GM06990 (cell line): ENCODE measurements around the gene AFG1L.
"Not testable (repeated sequence)": the region's sequence is repeated elsewhere in the genome, so short reads cannot be mapped to it uniquely, and the experiment has no call there.

Source experiments
- DNase-seq: peaks from one replicate; pipeline ENCODE4 v3.0.0-alpha.2; 2011; ENCODE audit not compliant: insufficient read length; ENCODE audit errors: extremely low read depth
- H3K27me3 ChIP-seq: replicated peaks from 2 replicates; pipeline ENCODE4 v1.6.0; 2011; ENCODE audit warnings: low read length; ENCODE audit not compliant: control insufficient read depth, insufficient read depth
- H3K36me3 ChIP-seq: 2 replicates; pipeline ENCODE4 v1.5.1; 2011; ENCODE audit warnings: low read length; ENCODE audit not compliant: control insufficient read depth, insufficient read depth
- H3K4me3 ChIP-seq: replicated peaks from 2 replicates; pipeline ENCODE4 v1.5.1; 2011; ENCODE audit warnings: low read depth, mild to moderate bottlenecking, control low read depth, low read length
- TF ChIP-seq, protein P1 (sequence below): IDR thresholded peaks from 2 replicates; pipeline ENCODE4 v1.5.1; 2011; ENCODE audit warnings: low read length, control low read depth, mild to moderate bottlenecking, inconsistent platforms; ENCODE audit not compliant: insufficient read depth, poor library complexity, severe bottlenecking

AFG1L gene

DNA sequence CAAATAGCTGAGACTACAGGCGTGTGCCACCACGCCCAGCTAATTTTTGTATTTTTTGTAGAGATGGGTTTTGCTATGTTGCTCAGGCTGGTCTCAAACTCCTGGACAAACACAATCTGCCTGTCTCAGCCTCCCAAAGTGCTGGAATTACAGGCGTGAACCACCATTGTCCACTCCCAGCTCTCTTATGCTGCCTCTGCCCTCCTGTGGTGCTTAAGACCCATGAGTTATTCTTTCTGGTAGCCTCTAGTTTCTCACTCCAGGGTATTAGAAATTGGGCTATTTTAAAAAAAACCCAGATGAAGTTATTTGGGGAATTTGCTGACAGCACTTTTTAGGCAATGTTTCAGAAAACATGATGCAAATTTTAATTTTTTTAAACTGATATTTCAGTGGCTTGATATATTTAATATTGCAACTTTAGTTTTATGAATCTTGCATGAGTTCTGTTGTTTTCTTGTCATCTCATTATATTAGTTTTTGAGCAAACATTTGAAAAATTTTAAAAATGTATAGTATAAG lies 151.8 kb downstream of the AFG1L start:
- Histone ChIP-seq H3K36me3 (no peaks in the 10 kb centered on the region), H3K27me3 (no peaks in the 10 kb centered on the region; the same call in 1 of the 2 replicates), H3K4me3 (no peak overlapping the region)
- DNase-seq: no peak
- TF ChIP-seq, protein P1, sequence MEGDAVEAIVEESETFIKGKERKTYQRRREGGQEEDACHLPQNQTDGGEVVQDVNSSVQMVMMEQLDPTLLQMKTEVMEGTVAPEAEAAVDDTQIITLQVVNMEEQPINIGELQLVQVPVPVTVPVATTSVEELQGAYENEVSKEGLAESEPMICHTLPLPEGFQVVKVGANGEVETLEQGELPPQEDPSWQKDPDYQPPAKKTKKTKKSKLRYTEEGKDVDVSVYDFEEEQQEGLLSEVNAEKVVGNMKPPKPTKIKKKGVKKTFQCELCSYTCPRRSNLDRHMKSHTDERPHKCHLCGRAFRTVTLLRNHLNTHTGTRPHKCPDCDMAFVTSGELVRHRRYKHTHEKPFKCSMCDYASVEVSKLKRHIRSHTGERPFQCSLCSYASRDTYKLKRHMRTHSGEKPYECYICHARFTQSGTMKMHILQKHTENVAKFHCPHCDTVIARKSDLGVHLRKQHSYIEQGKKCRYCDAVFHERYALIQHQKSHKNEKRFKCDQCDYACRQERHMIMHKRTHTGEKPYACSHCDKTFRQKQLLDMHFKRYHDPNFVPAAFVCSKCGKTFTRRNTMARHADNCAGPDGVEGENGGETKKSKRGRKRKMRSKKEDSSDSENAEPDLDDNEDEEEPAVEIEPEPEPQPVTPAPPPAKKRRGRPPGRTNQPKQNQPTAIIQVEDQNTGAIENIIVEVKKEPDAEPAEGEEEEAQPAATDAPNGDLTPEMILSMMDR: no peak

DNA sequence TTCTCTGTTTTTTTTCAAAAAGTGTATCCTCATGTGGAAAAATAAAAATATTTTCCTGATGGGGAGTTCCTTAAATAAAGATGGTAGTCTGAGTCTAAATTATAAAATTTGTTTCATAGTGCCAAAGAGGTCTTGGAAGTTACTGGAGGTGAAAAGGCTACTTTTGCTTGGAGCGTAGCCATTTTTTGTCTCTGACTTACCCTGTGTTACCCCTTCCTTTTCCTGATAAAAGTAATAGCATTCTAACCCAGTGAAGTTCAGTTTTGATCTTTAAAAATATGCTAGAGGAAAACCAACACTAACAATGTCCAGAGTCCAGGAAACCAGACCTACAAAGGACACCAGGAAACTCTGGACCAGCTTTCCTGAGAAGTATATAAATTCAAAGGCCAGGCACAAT lies 153.6 kb downstream of the AFG1L start:
- no peak for DNase-seq
- Histone ChIP-seq H3K27me3 (no peaks in the 10 kb centered on the region; the same call in 1 of the 2 replicates), H3K36me3 (no peaks in the 10 kb centered on the region), H3K4me3 (no peak overlapping the region)
- TF ChIP-seq, protein P1: no peak

DNA sequence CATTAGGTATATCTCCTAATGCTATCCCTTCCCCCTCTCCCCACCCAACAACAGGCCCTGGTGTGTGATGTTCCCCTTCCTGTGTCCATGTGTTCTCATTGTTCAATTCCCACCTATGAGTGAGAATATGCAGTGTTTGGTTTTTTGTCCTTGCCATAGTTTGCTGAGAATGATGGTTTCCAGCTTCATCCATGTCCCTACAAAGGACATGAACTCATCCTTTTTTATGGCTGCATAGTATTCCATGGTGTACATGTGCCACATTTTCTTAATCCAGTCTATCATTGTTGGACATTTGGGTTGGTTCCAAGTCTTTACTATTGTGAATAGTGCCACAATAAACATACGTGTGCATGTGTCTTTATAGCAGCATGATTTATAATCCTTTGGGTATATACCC lies 154.9 kb downstream of the AFG1L start:
- not testable (repeated sequence) for H3K36me3 ChIP-seq, H3K4me3 ChIP-seq, H3K27me3 ChIP-seq, DNase-seq

DNA sequence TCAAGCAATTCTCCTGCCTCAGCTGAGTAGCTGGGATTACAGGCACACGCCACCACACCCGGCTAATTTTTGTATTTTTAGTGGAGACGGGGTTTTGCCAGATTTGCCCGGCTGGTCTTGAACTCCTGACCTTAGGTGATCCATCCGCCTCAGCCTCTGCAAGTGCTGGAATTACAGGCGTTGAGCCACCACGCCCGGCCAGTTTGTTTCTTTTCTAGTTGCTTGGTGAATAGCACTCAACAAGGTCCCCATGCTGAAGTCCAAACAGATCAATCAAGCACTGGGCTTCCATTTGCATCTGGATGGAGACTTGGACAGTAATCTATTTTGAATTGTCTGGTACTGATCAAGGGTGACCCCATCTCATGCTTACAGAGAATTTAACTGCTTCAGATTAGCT lies 157.0 kb downstream of the AFG1L start:
- TF ChIP-seq, protein P1: no peak
- Histone ChIP-seq H3K36me3 (no peaks in the 10 kb centered on the region), H3K27me3 (no peaks in the 10 kb centered on the region), H3K4me3 (no peak overlapping the region)
- DNase-seq: no peak

DNA sequence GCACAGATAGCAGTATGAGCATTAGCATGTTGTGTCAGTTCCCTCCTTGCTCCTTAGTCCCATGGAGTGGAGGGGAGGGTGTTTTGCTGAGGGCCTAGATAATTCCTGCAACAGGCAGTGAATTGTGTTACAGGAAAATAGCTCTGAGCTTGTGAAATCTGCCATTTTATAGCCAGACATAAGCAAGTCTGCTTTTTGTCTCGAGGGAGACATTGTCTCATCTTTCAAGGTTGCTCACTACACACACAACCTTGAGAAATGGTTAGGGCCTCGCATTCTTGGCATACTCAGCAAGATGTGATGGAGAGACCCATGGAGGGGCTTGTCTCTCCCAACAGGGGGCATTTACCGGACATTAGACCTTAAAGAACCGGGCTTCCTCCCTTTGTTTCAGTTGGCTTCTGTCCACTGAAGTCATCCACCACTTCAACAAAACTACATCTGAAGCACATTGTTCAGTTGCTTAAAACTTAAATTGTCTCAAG lies 157.9 kb downstream of the AFG1L start:
- no peak for DNase-seq
- TF ChIP-seq, protein P1: no peak
- H3K27me3 ChIP-seq: no peaks in the 10 kb centered on the region
- H3K36me3 ChIP-seq: no peaks in the 10 kb centered on the region
- no peak overlapping the region for H3K4me3 ChIP-seq

DNA sequence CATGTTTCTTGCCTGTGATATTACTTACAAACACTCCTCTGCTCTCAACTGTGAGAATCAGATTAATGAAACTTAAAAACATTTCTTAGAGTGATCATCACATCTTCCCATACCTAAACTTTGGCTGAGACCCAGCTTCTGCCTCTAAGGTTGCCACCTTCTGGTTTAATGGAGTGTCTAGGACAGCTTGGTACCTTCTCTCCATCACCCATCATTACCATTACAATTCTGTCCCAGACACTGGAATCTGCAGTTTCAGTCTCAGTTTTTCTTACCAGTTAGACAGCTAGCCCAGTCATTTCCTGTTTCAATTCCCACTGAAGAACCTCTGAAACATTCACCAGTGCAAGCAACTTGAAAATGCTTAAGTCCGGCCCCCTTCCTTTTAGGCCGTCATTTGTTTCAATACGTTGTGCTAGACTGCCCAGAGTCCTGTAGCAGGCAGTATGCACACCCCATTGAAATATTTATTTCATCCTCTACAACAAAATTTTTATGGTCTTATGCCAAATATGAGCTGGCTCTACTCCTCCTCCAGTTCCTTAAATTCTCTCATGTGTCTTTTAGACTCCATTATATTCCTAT lies 158.8 kb downstream of the AFG1L start:
- no peak for DNase-seq
- TF ChIP-seq, protein P1: no peak
- H3K27me3 ChIP-seq: no peaks in the 10 kb centered on the region
- H3K36me3 ChIP-seq: no peaks in the 10 kb centered on the region
- no peak overlapping the region for H3K4me3 ChIP-seq
